Stimulated activated CD8-positive, alpha-beta memory T cell treated with anti-CD3 and anti-CD28 coated beads, Interleukin-15, amount 100 ng/mL, for 48 hours (primary cell): ENCODE measurements around the gene OTUD6A.
"Not testable (repeated sequence)": the region's sequence is repeated elsewhere in the genome, so short reads cannot be mapped to it uniquely, and the experiment has no call there.

ENCODE experiments used
- DNase-seq, 2 donors: peaks; one replicate each; pipeline ENCODE4 v3.0.0-alpha.2; 2020; ENCODE audit warnings: low read depth in 2 of 2

Gene OTUD6A

GRCh38 chrX:70046978-70047377 is 15.3 kb upstream of the OTUD6A start:
- DNase-seq, result no peak

GRCh38 chrX:70049406-70049805 is 12.9 kb upstream of the OTUD6A start:
- no peak for DNase-seq

GRCh38 chrX:70049925-70050324 is 12.3 kb upstream of the OTUD6A start, which contains the start of gene AWAT2:
TSS of gene AWAT2 (minus strand) at chrX:70049938. CDS start at chrX:70049932, 6 bp downstream.
- DNase-seq, result no peak

GRCh38 chrX:70052895-70053615 is 9.2 kb upstream of the OTUD6A start:
- DNase-seq, result no peak

- DNase-seq, result no peak
These were observed 7.9 kb upstream of the OTUD6A start for GRCh38 chrX:70054391-70054790.

- no peak for DNase-seq
These were observed 799 bp downstream of the OTUD6A start for GRCh38 chrX:70062961-70063550.

- no peak for DNase-seq
These were observed 4.4 kb downstream of the OTUD6A start for GRCh38 chrX:70066646-70067045.

GRCh38 chrX:70079297-70079696 is 17.0 kb downstream of the OTUD6A start:
- no peak for DNase-seq

GRCh38 chrX:70079870-70080269 is 17.6 kb downstream of the OTUD6A start:
- no peak for DNase-seq

- no peak for DNase-seq
These were observed 20.5 kb downstream of the OTUD6A start for GRCh38 chrX:70082723-70083122.

- DNase-seq, result no peak
These were observed 22.5 kb downstream of the OTUD6A start for GRCh38 chrX:70084592-70085240.

GRCh38 chrX:70087857-70088630 is 25.8 kb downstream of the OTUD6A start:
- no peak for DNase-seq

- no peak for DNase-seq
These were observed 26.5 kb downstream of the OTUD6A start for GRCh38 chrX:70088751-70089150.

- no peak for DNase-seq
These were observed 27.5 kb downstream of the OTUD6A start for GRCh38 chrX:70089604-70090297.

GRCh38 chrX:70092247-70092646 is 30.0 kb downstream of the OTUD6A start:
- DNase-seq, result no peak

- DNase-seq, result no peak
These were observed 33.8 kb downstream of the OTUD6A start for GRCh38 chrX:70096052-70096451.

- DNase-seq, result no peak
These were observed 43.0 kb downstream of the OTUD6A start for GRCh38 chrX:70105229-70105628.

- DNase-seq, result not testable (repeated sequence)
These were observed 49.3 kb downstream of the OTUD6A start for GRCh38 chrX:70111436-70112026.
